ENCODE data around the gene TMEM183A. TPM values are rescaled to one million over a fixed set of nuclear protein-coding genes. Genes with fewer than 3 reads are reported as not detected.

Gene TMEM183A
- total RNA-seq, 1 donor from 2014 or later, result 50.4 TPM

DNA sequence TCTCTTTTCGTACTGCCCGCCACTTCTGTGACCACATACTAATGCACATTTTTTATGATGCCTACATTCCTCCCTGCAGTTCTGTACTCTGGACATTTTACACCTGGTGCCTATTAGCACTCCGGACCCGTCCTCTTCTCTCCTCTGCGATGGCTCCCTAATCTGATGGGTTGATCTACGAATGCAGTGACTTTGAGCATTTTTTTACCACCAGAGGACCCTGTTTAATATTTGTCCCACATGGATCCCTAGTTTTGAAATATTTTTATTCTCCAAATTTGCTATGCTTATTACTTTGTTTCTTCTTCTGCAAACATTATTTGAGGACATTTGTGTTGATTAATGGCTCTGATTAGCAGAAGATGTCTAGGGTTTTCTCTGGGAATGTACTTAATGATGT lies 24.3 kb downstream of the TMEM183A start:
- H3K9me3 ChIP-seq, result no peaks in the 10 kb centered on the region
- H3K4me1 ChIP-seq, result peaks cover 8% of the 10 kb centered on the region
- H3K27ac ChIP-seq, result no peak overlapping the region
- TF ChIP-seq, protein P1, sequence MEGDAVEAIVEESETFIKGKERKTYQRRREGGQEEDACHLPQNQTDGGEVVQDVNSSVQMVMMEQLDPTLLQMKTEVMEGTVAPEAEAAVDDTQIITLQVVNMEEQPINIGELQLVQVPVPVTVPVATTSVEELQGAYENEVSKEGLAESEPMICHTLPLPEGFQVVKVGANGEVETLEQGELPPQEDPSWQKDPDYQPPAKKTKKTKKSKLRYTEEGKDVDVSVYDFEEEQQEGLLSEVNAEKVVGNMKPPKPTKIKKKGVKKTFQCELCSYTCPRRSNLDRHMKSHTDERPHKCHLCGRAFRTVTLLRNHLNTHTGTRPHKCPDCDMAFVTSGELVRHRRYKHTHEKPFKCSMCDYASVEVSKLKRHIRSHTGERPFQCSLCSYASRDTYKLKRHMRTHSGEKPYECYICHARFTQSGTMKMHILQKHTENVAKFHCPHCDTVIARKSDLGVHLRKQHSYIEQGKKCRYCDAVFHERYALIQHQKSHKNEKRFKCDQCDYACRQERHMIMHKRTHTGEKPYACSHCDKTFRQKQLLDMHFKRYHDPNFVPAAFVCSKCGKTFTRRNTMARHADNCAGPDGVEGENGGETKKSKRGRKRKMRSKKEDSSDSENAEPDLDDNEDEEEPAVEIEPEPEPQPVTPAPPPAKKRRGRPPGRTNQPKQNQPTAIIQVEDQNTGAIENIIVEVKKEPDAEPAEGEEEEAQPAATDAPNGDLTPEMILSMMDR (IDR thresholded peaks at IDR 0.05), result no peak
- H3K27me3 ChIP-seq, result no peaks in the 10 kb centered on the region
- intact Hi-C loops (cut with DNase I), result no loop called here
- ATAC-seq (no peak), DNase-seq (no peak)
- H3K4me3 ChIP-seq, result no peak overlapping the region
- H3K36me3 ChIP-seq, result no peaks in the 10 kb centered on the region

DNA sequence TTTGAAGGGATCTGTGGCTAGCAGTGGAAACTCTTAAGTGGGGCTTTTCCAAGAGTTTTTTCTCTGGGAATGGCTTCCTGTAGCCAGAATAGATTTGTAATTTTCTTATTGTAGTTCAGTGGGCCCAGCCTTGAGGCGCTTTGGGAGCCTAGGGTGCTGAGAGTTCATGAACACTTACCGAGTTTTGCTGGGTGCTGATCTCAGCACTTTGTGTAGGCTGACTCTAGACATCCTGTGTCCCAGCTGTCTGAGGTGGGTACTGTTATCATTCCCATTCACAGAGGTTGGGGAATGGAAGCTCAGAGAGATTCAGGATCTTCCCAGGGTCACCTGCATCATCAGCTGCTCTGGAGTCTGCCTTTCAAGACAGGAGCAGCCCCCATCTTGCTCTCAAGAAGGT lies 26.1 kb downstream of the TMEM183A start:
- ATAC-seq (no peak), DNase-seq (no peak)
- intact Hi-C loops (cut with DNase I), result no loop called here
- Histone ChIP-seq H3K4me1 (no peaks in the 10 kb centered on the region), H3K4me3 (no peak overlapping the region), H3K9me3 (no peaks in the 10 kb centered on the region), H3K36me3 (no peaks in the 10 kb centered on the region), H3K27me3 (no peaks in the 10 kb centered on the region), H3K27ac (no peak overlapping the region)
- TF ChIP-seq, protein P1 (IDR thresholded peaks at IDR 0.05), result no peak

DNA sequence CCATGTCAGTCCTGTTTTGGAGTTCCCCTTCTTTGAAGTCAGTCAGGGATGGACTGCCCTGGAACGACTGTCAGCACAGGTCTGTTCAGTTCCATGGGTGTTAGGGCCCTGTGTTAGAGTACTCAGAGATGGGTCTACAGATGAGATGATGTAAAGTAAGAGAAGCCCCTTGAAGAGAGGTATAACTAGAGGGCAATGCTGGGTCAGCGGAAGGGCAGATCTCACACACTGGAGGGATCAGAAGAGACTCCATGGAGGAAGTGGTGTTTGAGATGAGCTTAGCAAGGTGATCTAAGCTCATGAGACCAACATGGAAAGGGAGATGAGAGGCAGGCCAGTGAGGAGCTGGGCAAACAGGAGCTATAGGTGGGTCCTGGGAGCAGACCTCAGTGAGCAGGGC lies 26.7 kb downstream of the TMEM183A start:
- no peak overlapping the region for H3K27ac ChIP-seq
- no peaks in the 10 kb centered on the region for H3K9me3 ChIP-seq
- DNase-seq, result no peak
- intact Hi-C loops (cut with DNase I), result no loop called here
- H3K27me3 ChIP-seq, result no peaks in the 10 kb centered on the region
- H3K36me3 ChIP-seq, result no peaks in the 10 kb centered on the region
- H3K4me3 ChIP-seq, result no peak overlapping the region
- TF ChIP-seq, protein P1 (IDR thresholded peaks at IDR 0.05), result no peak
- no peak for ATAC-seq
- peaks cover 3% of the 10 kb centered on the region for H3K4me1 ChIP-seq

DNA sequence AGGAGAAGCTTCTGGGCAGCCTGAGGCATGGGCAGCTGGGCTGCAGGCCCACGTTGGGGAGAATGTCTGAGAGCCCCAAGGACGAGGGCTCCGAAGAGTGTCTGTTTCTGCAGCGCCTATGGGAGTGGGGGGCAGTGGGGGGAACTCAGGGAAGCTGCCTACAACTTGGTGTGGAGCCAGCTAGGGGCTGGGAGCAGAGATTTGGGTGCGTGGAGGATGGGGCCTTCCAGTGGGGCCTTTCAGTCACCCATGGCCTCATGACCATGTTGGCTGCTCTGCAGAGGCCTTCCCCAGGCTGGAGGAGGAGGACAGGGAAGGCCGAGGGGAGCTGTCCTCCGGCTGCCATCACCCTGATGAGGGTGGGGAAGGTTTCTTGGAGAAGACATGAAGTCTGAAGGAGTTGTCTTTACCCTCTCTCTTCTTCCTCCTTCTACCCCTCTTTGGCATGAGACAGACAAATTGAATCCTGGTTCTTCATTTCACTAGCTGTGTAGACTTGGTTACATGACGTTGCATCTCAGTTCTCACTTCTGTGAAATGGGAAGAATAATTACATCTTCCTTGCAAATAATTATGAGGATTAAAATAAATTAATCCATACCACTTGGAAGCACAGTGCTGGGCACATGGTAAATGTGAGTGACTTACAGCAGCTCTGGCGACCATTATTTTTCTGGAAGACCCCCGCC lies 27.4 kb downstream of the TMEM183A start:
- intact Hi-C loops (cut with DNase I), result loop anchor here (5.0 kb wide), 1 partner anchor 183 kb away; no protein-coding TSS in a partner anchor
- Histone ChIP-seq H3K9me3 (no peaks in the 10 kb centered on the region), H3K27me3 (no peaks in the 10 kb centered on the region), H3K4me3 (no peak overlapping the region), H3K36me3 (no peaks in the 10 kb centered on the region), H3K27ac (no peak overlapping the region), H3K4me1 (peaks cover 3% of the 10 kb centered on the region)
- DNase-seq, result no peak
- TF ChIP-seq, protein P1 (IDR thresholded peaks at IDR 0.05), result no peak
- ATAC-seq, result no peak

DNA sequence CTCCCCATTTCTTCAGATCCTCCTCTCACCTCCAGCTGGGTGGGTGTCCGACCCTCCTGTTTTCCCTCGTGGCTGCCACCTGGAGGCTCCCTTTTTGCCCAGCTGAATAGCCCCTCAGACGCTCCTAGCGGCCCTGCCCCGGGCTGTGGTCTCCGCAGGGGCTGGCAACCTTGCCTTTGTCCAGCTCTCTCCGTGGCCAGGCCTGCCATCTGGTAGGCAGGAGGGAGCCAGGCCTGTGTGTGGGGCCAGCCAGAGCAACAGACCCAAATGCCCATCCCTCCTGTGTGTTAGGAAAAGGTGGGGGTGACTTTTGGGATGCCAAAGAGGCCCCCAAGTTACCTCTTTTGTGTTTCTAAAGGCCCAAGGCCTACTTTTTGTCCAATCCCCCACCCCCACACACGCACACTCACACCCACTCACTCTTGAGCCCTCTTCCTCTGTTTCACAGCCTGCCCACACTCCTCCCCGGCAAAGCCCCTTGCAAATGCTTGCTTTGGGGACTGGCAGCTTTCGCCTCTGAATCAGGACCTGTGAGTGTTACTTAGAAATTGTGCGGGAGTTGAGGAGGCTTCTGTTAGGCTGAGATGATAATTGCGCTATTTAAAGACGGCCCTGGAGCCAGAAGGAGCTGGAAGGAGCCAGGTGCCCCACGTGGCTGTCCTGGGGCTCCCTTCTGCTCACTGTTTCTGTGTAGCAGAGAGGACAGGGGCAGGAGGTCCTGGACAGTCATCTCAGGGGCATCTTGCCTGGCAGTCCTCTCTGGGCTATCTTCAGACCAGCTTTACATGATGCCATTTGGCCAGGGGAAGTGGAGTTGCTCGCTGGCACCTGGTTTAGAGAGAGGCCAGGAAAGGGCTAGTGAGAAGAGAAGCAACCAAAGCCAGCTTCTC lies 28.2 kb downstream of the TMEM183A start:
- Histone ChIP-seq H3K27me3 (no peaks in the 10 kb centered on the region), H3K36me3 (no peaks in the 10 kb centered on the region), H3K4me3 (no peak overlapping the region), H3K4me1 (peaks cover 3% of the 10 kb centered on the region), H3K9me3 (no peaks in the 10 kb centered on the region), H3K27ac (no peak overlapping the region)
- intact Hi-C loops (cut with DNase I), result loop anchor here (5.0 kb wide), 1 partner anchor 182 kb away; no protein-coding TSS in a partner anchor
- ATAC-seq (no peak), DNase-seq (no peak)
- TF ChIP-seq, protein P1 (IDR thresholded peaks at IDR 0.05), result no peak
